NCI-H1436 (cell line): ENCODE data around the gene MALT1.
"Not testable (repeated sequence)": the region's sequence is repeated elsewhere in the genome, so short reads cannot be mapped to it uniquely, and the experiment has no call there.

Source experiments
- DNase-seq: peaks from one replicate; lab custom pipeline; 2025; lab: John Stamatoyannopoulos, UW

Gene MALT1

DNA sequence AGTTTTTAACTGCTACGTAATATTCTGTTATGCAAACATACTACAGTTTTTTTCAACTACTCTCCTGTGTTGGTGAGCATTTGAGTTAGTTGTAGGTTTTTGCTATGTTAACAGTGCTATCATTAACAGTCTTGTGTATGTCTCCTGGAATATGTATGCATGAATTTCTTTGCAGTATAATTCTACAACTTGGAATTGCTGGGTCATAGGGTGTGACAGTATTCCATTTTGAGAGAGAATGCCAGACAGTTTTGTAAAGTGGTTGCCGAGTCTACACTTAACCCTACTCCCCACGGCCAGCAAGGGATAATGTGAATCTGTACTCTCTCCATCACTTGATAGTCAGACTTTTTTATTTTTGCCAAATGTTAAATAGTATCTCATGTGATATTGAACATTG is 67.1 kb downstream of the MALT1 start:
- DNase-seq, result no peak

DNA sequence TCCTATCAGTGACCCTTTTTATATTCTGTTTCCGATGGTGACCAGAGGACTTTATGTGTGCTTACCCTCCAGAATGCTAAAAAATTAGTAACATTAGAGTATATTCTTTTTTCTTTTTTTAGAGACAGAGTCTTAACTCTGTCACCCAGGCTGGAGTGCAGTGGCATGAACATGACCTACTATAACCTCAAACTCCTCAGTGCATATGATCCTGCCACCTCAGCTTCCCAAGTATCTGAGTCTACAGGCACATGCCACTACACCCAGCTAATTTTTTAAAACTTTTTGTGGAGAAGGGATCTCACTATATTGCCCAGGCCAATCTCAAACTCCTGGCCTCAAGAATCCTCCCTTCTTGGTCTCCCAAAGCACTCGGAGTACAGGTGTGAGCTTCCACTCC is 74.6 kb downstream of the MALT1 start:
- no peak for DNase-seq

DNA sequence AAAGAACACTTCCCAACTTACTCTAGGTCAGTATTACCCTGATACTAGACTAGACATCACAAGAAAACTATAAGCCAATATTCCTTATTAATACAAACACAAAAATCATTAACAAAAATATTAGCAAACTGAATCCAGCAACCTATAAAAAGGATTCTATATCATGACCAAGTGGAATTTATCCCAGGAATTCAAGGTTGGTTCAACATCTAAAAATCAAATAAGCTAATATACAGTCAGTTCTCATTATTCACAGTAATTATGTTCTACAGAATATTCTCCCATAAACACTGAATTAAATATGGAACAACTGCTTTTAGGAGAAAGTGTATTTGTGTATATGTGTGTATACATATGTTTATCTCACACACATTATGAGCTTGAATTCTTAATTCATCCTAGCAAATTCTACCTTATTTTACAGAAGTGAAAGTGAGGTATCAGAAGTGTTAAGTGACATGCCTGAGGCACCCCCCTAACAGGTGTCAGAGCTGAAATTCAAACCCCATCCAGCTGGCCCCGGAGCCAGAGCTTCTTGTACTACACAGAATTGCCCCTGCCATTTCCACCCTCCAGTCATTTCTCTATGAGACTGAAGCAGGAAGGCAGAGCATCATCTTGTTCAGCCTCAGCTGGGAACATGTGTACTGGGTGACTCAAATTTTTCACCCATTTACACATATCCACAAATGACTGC is 77.8 kb downstream of the MALT1 start:
- no peak for DNase-seq

GRCh38 chr18:58753976-58754375 is 82.7 kb downstream of the MALT1 start:
- no peak for DNase-seq

DNA sequence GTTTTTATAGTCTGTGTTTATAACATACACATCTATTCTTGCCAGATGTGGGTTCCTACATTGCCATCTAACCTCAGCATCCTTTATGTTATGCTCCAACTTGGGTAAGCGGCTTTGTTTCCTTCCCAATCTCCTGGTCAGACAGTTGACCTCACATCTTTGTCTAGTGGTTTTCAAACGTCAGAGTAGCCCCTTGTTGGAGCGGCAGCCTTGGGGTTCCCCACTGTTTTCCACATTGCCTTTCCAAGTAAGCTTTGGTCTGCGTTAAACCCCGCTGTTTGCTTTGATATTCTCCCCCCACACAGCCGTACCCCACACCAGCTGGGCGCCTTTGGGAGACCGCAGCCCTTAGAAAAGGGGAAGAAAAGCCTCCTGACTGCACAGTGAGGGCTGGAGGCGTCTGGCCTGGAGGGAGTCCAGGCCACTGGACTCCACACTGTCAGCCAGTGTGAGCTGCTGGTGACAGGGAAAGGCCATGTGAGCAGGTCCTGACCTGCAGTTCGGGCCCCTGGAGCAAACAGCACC is 83.3 kb downstream of the MALT1 start:
- DNase-seq, result no peak

DNA sequence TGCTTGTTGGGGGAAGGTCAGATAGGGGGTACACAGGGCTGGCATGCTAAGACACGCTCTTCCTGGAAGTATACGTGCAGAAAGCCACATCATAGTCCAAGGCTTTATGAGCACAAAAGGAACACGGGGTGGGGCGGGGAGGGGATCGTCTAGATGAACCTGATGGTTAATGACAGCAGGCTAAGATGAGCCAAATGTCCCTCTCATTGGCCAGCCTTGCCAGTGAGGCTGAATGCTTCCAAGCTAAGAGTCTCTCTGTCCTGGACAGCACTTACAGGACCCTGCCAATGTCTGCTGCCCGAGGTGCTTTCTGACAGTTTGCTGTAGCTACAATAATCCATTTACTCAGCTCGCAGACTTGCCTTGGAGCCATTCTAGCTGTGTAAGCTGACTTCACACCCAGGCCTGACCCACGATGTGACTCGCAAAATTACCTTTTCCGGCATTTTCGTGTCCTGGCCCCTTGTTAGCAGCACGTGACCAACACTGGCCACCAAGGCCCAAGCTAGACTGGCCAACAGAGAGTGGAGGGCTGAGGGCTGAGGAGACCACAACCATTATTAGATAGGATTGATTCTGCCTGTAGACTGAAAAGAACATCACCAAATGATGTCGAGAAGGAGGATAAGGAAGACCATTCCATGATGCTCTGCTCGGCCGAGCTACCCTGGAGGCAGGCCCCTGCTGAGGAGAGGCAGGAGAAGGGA is 84.2 kb downstream of the MALT1 start:
- no peak for DNase-seq

GRCh38 chr18:58756148-58756547 is 84.9 kb downstream of the MALT1 start:
- no peak for DNase-seq

DNA sequence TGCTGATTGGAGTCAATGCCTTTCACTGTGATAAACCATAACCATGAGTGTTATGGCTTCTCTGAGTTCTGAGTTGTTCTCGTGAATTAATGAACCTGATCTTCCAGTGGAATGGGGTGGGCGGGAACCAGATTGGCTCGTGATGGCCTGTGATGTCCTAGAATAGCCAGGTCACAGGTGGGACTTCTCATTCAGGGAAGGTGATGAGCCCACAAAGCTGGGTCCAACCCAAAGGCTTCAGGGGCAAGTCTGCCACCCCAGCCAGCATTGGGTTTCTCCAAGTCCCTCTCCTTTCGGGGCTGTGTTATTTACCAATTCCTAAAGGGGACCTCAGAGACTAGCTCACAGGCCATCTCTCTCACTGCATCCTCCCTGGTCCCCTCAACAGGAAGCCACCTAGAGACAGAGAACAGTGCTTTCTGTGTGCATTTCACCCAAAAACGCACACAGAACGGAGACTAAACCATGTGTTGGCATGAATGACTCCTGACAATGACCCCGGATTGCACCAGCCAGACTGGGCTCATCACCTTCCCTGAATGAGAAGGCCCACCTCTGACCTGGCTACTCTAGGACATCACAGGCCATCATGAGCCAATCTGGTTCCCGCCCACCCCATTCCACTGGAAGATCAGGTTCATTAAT is 85.5 kb downstream of the MALT1 start:
- no peak for DNase-seq

DNA sequence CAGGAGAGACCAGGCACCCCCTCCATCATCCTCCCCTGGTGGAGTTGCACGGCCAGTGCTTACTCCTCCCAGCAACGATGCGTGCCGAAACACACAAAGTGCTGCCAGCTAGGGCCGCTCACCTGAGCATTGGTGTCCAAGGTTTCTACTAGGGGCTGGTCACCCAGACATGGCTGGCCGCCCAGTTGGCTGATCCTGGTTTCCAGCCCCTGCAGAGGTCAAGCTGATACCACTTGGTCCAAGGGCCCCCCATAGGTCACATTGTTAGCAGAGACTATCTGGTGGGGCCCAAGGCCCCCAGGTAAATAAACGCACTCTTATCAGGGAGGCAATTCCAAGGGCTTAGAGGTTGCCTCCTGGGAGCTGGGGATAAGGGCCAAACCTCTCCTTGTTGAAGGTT is 86.1 kb downstream of the MALT1 start:
- DNase-seq, result not testable (repeated sequence)

DNA sequence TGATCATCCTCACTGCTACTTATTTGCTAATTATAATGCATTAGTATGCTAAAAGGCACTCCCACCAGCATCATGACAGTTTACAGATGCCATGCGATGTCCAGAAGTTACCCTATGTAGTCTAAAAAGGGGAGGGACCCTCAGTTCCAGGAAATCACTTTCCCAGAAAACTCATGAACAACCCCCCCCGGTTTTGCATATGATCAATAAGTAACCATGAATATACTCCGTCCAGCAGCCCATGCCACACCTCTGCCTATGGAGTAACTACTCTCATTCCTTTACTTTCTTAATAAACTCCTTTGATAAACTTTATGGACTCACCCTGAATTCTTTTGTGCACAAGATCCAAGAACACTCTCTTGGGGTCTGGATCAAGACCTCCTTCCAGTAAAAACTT is 86.8 kb downstream of the MALT1 start:
- no peak for DNase-seq

GRCh38 chr18:58758606-58759005 is 87.3 kb downstream of the MALT1 start:
- no peak for DNase-seq

- DNase-seq, result no peak
These were observed 90.1 kb downstream of the MALT1 start for GRCh38 chr18:58761241-58761969.

GRCh38 chr18:58761970-58762780 is 90.9 kb downstream of the MALT1 start:
- no peak for DNase-seq

GRCh38 chr18:58762781-58763171 is 91.5 kb downstream of the MALT1 start:
- DNase-seq, result no peak

DNA sequence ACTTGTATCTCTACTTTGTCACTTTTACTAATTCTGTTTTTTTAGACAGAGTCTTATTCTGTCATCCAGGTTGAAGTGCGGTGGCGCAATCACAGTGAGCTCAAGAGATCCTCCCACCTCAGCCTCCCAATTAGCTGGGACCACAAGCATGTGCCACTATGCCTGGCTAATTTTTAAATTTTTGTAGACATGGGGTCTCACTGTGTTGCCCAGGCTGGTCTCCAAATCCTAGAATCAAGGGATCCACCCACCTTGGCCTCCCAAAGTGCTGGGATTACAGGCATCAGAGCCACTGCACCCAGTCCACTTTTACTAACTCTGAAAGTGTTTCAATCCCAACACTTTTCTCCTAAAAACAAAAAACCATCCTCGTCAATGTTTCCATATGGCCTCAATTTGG is 94.9 kb downstream of the MALT1 start:
- no peak for DNase-seq

DNA sequence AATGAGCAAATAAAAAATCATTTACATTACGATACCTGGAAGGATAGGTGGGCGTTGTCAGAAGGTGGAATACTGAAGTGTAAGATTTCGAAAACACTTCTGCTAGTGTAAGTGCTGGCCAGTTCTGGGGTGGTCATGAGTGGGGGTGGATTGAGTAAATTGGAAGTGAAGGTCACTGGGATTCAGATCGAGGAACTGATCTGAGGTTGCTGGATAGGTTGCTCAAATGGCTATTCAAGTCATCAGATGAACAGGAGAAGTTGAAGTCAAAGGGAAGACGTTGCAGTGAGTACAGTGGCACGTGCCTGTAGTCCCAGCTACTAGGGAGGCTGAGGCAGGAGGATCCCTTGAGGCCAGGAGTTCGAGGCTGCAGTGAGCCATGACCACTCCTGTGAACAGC is 95.7 kb downstream of the MALT1 start:
- no peak for DNase-seq

DNA sequence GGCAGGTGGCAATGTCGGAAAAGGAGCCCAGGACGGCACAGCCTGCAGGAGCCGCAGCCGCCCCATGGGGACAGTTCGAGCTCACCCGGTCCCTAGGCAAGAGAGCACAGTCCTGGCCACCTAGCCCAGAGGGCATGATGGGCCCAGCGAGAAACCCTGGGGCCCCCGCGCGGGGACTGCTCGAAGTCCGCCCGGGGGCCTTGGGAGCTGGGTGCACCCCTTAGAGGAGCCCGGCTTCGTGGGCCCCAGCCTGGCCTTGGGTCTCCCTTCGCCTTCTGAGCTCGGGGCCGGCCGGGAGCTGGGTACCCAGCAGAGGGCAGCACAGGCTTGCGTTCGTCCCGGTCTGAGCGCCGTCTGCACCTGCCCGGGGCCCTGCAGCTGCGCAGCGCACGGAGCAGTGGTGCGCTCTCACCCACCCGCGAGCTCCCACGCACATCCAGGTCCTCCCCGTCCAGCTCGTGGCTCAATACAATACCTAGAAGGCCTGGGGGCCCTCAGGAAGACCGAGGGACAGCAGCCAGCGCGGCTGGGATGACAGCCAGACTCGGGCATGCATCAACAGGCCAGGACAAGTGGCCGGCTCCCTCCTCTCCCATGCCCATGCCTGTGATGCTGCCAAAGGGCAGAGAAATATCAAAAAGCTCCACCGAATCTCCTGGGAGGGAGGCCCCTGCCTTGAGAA is 97.2 kb downstream of the MALT1 start:
- peak; percentile 70 for DNase-seq

DNA sequence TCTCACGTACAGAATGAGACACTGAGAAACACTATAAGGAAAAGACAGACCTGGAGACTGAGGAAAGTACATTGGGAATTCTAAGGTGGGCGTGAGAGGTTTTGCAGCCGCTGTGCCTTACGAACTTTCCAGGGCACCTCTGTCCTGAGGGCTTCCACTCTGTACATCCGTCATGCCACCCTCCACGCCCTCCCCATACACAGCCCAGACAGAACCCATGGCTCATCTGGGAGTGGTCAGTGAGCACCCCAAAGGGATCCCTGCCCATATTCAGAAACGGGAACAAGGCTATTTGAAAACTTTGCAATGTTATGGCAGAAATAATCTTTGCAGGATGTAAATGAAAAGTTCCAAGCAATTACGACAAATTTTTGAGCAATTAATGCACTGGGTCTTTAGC is 98.1 kb downstream of the MALT1 start:
- no peak for DNase-seq

DNA sequence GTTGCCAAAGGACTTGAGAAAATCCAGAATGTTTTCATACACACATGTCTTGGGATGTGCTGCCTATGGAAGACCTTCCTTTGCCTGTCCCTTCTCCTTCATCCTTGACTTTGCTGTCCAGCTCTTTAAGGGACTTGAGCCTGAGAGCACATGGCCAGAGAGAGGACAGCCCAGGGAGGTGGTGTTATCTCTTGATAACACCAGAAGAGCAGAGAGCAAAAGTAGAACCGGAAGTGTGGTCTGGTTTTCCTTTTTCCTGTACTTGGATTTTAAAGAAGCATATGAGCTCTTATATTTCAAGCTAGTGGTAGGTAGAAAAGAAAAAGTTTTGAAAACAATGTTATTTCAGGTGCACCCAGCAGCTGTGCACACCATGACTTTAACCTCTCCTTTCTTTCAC is 99.3 kb downstream of the MALT1 start:
- DNase-seq, result no peak

- no peak for DNase-seq
These were observed 100.9 kb downstream of the MALT1 start for GRCh38 chr18:58772161-58772560.

DNA sequence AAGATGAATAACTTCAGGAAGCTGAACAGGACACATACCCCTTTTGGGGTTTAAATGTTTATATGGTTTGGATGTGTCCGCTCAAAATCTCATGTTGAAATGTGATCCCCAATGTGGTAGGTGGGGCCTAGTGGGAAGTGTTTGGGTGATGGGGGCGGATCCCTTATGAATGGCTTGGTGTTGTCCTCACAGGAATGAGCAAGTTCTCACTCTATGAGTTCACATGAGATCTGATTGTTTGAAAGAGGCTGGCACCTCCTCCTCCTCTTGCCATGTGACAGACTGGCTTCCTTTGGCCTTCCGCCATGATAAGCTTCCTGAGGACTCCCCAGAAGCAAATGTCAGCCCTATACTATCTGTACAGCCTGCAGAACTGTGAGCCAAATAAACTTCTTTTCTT is 104.8 kb downstream of the MALT1 start:
- DNase-seq, result no peak
